Thoracic aorta (tissue), 2 donors: ENCODE measurements around the gene DYRK1B. TPM values are rescaled to one million over a fixed set of nuclear protein-coding genes. Genes with fewer than 3 reads are reported as not detected.

ENCODE experiments used
- ATAC-seq: fragments of 150-250 bp; one replicate; pipeline ENCODE4 v1.8.0; 2017; ENCODE audit warnings: low read depth; ENCODE audit not compliant: insufficient number of reproducible peaks, low FRiP score
- DNase-seq: peaks from one replicate; pipeline ENCODE4 v3.0.0-alpha.2; 2020; ENCODE audit warnings: low spot score
- H3K27ac ChIP-seq, 2 donors: fragments of 200-600 bp; sonication (generic); 1 replicate in 1 of 2; 2 replicates in 1 of 2; pipeline ENCODE4 v1.5.1; 2016; ENCODE audit warnings: mild to moderate bottlenecking in 2 of 2, moderate library complexity in 2 of 2
- H3K27me3 ChIP-seq: fragments of 200-600 bp; sonication (generic); replicated peaks from 2 replicates; pipeline ENCODE4 v1.6.0; 2016; ENCODE audit warnings: mild to moderate bottlenecking; ENCODE audit not compliant: insufficient read depth
- H3K36me3 ChIP-seq: fragments of 200-600 bp; sonication (generic); one replicate; pipeline ENCODE4 v1.5.1; 2016
- H3K4me1 ChIP-seq, 2 donors: fragments of 200-600 bp; sonication (generic); 1 replicate in 1 of 2; 2 replicates in 1 of 2; pipeline versions ENCODE4 v1.5.1 to v1.6.0; 2016; ENCODE audit warnings: low read depth in 2 of 2, mild to moderate bottlenecking in 1 of 2; ENCODE audit not compliant: control insufficient read depth in 1 of 2
- H3K4me3 ChIP-seq: fragments of 200-600 bp; sonication (generic); 2 replicates; pipeline ENCODE4 v1.5.1; 2016; ENCODE audit warnings: mild to moderate bottlenecking
- H3K9me3 ChIP-seq: fragments of 200-600 bp; sonication (generic); 2 replicates; pipeline ENCODE4 v1.5.1; 2016
- CTCF ChIP-seq: fragments of 200-600 bp; sonication (generic); IDR thresholded peaks from one replicate; pipeline ENCODE4 v1.5.1; 2019; ENCODE audit warnings: antibody characterized with exemption
- total RNA-seq, 2 donors: library from RNA; depleted of rRNA; stranded (reverse); fragments of >200 nt; gene quantifications; one replicate each; pipeline versions ENCODE4 v1.1.0 to v1.2.3, GENCODE V29; 2016

Gene DYRK1B
- total RNA-seq, 2 donors from 2014 or later = 8.9 to 10.2 TPM

DNA sequence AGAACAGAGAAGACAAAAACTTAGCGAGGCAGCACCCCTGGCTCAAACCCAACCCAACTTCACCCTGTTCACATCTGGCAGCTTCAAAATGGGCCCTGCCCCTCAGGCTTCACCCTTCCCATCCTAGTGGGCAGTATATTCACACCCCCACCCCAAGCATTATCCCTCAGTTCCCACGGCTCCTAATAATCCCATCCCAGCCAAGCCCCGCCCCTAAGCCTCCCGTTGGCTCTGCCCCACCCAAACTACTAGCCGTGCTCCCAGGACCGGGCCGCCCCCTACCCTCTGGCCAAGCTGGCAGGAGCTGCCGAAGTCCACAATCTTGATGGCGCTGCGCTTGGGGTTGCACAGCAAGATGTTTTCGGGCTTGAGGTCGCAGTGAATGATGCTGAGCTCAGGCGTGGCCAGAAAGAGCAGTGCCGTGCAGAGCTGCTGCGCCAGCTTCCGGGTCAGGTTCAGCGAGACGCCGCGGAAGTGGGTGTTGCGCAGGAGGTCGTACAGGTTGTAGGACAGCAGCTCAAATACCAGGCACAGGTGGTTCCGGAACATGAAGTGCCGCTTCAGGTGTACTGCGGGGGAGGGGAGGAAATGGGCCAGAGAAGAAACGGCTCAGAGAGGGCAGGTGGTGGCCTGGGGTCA, 5.8 kb downstream of the DYRK1B start:
- Histone ChIP-seq H3K4me3 (no peak overlapping the region), H3K36me3 (peaks cover 33% of the 10 kb centered on the region), H3K9me3 (no peaks in the 10 kb centered on the region), H3K4me1 (peaks cover 9 to 28% of the 10 kb centered on the region in 2 donors), H3K27me3 (no peaks in the 10 kb centered on the region), H3K27ac (no peak overlapping the region)
- no peak for DNase-seq
- no peak for ATAC-seq
- no peak for TF ChIP-seq CTCF

DNA sequence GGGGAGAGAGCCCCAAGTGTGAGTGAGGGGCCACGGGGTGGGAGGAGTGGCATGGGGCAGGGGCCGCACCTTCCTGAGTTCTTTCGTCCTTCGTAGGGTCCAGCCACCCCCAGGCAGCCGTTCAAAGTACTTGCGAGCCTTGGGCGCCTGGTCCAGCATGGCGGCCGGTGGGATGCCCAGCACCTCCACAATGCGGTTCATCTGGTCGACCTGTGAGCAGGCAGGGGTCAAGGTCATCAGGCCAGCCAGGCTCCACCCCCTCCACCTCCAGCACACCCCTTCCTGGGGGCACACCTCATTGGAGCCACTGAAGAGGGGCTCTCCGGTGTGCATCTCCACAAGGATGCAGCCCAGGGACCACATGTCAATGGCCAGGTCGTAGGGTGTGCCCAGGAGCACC, 6.7 kb downstream of the DYRK1B start:
- H3K27ac ChIP-seq = no peak overlapping the region
- DNase-seq (no peak), ATAC-seq (no peak)
- TF ChIP-seq CTCF = no peak
- peaks cover 33% of the 10 kb centered on the region for H3K36me3 ChIP-seq
- no peaks in the 10 kb centered on the region for H3K9me3 ChIP-seq
- peaks cover 3 to 18% of the 10 kb centered on the region in 2 donors for H3K4me1 ChIP-seq
- H3K4me3 ChIP-seq = no peak overlapping the region
- no peaks in the 10 kb centered on the region for H3K27me3 ChIP-seq

- Histone ChIP-seq H3K27ac (no peak overlapping the region), H3K36me3 (peaks cover 33% of the 10 kb centered on the region), H3K27me3 (no peaks in the 10 kb centered on the region), H3K9me3 (no peaks in the 10 kb centered on the region), H3K4me1 (peaks cover 3 to 13% of the 10 kb centered on the region in 2 donors), H3K4me3 (no peak overlapping the region)
- no peak for ATAC-seq
- TF ChIP-seq CTCF = no peak
- no peak for DNase-seq
Measured at GRCh38 chr19:39826311-39826945, 7.5 kb downstream of the DYRK1B start.

DNA sequence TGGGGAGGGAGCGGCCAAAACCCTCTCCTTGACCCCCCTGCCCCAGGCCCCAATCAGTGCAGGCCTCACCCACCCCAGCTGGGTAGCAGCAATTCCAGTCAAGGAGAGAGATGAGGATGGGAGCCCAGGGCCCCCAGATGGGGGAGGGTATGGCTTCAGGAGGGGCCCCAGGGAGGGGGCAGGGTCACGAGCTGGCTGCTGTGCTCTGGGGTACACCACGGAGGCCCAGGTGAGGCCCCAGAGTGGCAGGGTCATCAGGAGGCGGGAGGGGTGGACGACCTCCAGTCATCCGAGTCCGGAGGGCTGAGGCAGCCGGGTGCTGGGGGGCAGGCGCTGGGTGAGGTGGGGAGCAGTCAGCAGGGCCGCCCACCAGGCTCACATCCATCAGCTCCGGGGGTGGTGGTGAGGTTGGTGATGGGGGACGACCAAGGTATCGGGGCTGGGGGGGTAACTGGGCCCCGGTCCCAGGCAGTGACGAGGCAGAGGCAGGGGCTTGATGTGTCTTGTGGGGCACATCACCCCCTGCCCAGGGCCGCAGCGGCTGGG, 8.4 kb downstream of the DYRK1B start:
- Histone ChIP-seq H3K27me3 (no peaks in the 10 kb centered on the region), H3K27ac (no peak overlapping the region), H3K4me1 (peaks cover 3 to 13% of the 10 kb centered on the region in 2 donors), H3K36me3 (peaks cover 27% of the 10 kb centered on the region), H3K4me3 (no peak overlapping the region), H3K9me3 (no peaks in the 10 kb centered on the region)
- no peak for ATAC-seq
- DNase-seq = no peak
- no peak for TF ChIP-seq CTCF

DNA sequence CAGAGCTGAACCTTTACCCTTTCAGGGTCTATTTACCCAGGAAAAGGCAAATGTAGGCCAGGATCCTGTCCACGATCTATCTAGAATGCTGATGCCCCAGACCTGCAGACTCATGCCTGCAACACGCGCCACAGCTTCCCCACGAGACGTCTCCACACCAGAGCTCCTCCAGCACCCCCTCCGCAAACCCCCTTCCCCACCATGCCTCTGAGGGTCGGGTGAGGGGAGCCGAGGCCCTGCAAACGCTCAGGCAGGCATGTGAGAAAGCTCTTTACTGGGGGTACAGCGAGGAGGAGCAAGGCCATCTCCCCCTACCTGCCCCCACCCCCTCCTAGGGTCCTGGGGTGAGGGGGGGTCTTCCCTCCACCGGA, 8.9 kb downstream of the DYRK1B start:
- Histone ChIP-seq H3K27me3 (no peaks in the 10 kb centered on the region), H3K4me1 (peaks cover 3 to 13% of the 10 kb centered on the region in 2 donors), H3K9me3 (no peaks in the 10 kb centered on the region), H3K27ac (peak overlapping the region; percentile 38 to 67), H3K36me3 (peaks cover 21% of the 10 kb centered on the region), H3K4me3 (peak overlapping the region; percentile 75)
- ATAC-seq = no peak
- no peak for TF ChIP-seq CTCF
- DNase-seq = no peak
